Measurements from ENCODE around the gene ANGPT4. TPM values are rescaled to one million over a fixed set of nuclear protein-coding genes. Genes with fewer than 3 reads are reported as not detected.

The ANGPT4 gene
- total RNA-seq, 1 experiment from 2014 or later, result not detected

GRCh38 chr20:865440-865839 lies 50.7 kb downstream of the ANGPT4 start:
- DNase-seq (ENCODE audit: low read depth, low spot score), result no peak
- ATAC-seq, result no peak
- no peak overlapping the region for H3K27ac ChIP-seq (ENCODE audit: low read length)
- ChIA-PET POLR2A (interaction anchor here (0.7 kb wide), 1 partner anchor 155 kb away, joined by 4 read pairs; no protein-coding TSS in a partner anchor), CTCF (no interaction called here)
- BruUV-seq (replicated peaks), result no TSS peak
- TF ChIP-seq CTCF (IDR thresholded peaks at IDR 0.05) (no peak), SIN3A (IDR thresholded peaks at IDR 0.05; ENCODE audit: borderline replicate concordance, insufficient read depth, low read depth, low read length) (no peak), TCF7L2 (IDR thresholded peaks at IDR 0.05; ENCODE audit: low read depth, low read length) (no peak), POLR2AphosphoS5 (IDR thresholded peaks at IDR 0.05; ENCODE audit: low read depth, low read length) (no peak)
- TF ChIP-seq, protein P1, sequence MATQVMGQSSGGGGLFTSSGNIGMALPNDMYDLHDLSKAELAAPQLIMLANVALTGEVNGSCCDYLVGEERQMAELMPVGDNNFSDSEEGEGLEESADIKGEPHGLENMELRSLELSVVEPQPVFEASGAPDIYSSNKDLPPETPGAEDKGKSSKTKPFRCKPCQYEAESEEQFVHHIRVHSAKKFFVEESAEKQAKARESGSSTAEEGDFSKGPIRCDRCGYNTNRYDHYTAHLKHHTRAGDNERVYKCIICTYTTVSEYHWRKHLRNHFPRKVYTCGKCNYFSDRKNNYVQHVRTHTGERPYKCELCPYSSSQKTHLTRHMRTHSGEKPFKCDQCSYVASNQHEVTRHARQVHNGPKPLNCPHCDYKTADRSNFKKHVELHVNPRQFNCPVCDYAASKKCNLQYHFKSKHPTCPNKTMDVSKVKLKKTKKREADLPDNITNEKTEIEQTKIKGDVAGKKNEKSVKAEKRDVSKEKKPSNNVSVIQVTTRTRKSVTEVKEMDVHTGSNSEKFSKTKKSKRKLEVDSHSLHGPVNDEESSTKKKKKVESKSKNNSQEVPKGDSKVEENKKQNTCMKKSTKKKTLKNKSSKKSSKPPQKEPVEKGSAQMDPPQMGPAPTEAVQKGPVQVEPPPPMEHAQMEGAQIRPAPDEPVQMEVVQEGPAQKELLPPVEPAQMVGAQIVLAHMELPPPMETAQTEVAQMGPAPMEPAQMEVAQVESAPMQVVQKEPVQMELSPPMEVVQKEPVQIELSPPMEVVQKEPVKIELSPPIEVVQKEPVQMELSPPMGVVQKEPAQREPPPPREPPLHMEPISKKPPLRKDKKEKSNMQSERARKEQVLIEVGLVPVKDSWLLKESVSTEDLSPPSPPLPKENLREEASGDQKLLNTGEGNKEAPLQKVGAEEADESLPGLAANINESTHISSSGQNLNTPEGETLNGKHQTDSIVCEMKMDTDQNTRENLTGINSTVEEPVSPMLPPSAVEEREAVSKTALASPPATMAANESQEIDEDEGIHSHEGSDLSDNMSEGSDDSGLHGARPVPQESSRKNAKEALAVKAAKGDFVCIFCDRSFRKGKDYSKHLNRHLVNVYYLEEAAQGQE (IDR thresholded peaks at IDR 0.05; ENCODE audit: insufficient read depth in 1 of 2, low read depth in 2 of 2, low read length in 1 of 2), result no peak
- no peak overlapping the region for H3K4me3 ChIP-seq (ENCODE audit: low read depth in 2 of 2, low read length in 2 of 2)
- no peaks in the 10 kb centered on the region for H3K9me3 ChIP-seq (ENCODE audit: control insufficient read depth, insufficient read depth, low read depth, low read length)
- no peaks in the 10 kb centered on the region for H3K4me1 ChIP-seq (ENCODE audit: control insufficient read depth, insufficient read depth, low read length)
- in situ Hi-C loops (cut with HindIII; ENCODE audit: low pct_unique_long_range_greater_than_20kb, low sequenced_read_pairs), result no loop called here
- intact Hi-C loops (cut with micrococcal nuclease; ENCODE audit: unreplicated experiment), result no loop called here
- no peaks in the 10 kb centered on the region for H3K36me3 ChIP-seq (ENCODE audit: control insufficient read depth, insufficient read depth, low read length)
- H3K27me3 ChIP-seq (ENCODE audit: control insufficient read depth, insufficient read depth, low read length), result no peaks in the 10 kb centered on the region; the same call in 1 of the 2 replicates

- ChIA-PET CTCF (no interaction called here), POLR2A (no interaction called here)
- in situ Hi-C loops (cut with HindIII; ENCODE audit: low pct_unique_long_range_greater_than_20kb, low sequenced_read_pairs), result no loop called here
- ATAC-seq (no peak), DNase-seq (ENCODE audit: low read depth, low spot score) (no peak)
- Histone ChIP-seq H3K27ac (ENCODE audit: low read length) (no peak overlapping the region), H3K9me3 (ENCODE audit: control insufficient read depth, insufficient read depth, low read depth, low read length) (no peaks in the 10 kb centered on the region), H3K4me1 (ENCODE audit: control insufficient read depth, insufficient read depth, low read length) (peaks cover 5% of the 10 kb centered on the region; the same call in 1 of the 2 replicates), H3K4me3 (ENCODE audit: low read depth in 2 of 2, low read length in 2 of 2) (no peak overlapping the region), H3K36me3 (ENCODE audit: control insufficient read depth, insufficient read depth, low read length) (no peaks in the 10 kb centered on the region), H3K27me3 (ENCODE audit: control insufficient read depth, insufficient read depth, low read length) (no peaks in the 10 kb centered on the region)
- TF ChIP-seq TCF7L2 (IDR thresholded peaks at IDR 0.05; ENCODE audit: low read depth, low read length) (no peak), POLR2AphosphoS5 (IDR thresholded peaks at IDR 0.05; ENCODE audit: low read depth, low read length) (no peak), SIN3A (IDR thresholded peaks at IDR 0.05; ENCODE audit: borderline replicate concordance, insufficient read depth, low read depth, low read length) (no peak), CTCF (IDR thresholded peaks at IDR 0.05) (no peak)
- TF ChIP-seq, protein P1 (IDR thresholded peaks at IDR 0.05; ENCODE audit: insufficient read depth in 1 of 2, low read depth in 2 of 2, low read length in 1 of 2), result no peak
- intact Hi-C loops (cut with micrococcal nuclease; ENCODE audit: unreplicated experiment), result no loop called here
- no TSS peak for BruUV-seq (replicated peaks)
Measured at GRCh38 chr20:860891-861290, 55.2 kb downstream of the ANGPT4 start.
